Panc1 (cell line): Measurements from ENCODE around the gene HOXB7.

ENCODE experiments used
- CTCF ChIP-seq: fragments of 450-650 bp; IDR thresholded peaks from 2 replicates; pipeline ENCODE4 v1.5.1; 2017; ENCODE audit warnings: mild to moderate bottlenecking
- POLR2AphosphoS5 ChIP-seq: IDR thresholded peaks from 2 replicates; pipeline ENCODE4 v1.6.1; 2012; ENCODE audit warnings: mild to moderate bottlenecking, low read depth, low read length, moderate library complexity
- SIN3A ChIP-seq: IDR thresholded peaks from 2 replicates; pipeline ENCODE4 v1.6.1; 2012; ENCODE audit warnings: low read depth, mild to moderate bottlenecking, low read length, moderate library complexity, borderline replicate concordance; ENCODE audit not compliant: insufficient read depth

- TF ChIP-seq CTCF (no peak), POLR2AphosphoS5 (no peak), SIN3A (no peak)
Observed at GRCh38 chr17:48642059-48642842, 31.4 kb upstream of the HOXB7 start.
